SU-DHL-6 (cell line): ENCODE data around the gene LRRC46.

Experiments used
- EZH2phosphoT487 ChIP-seq: fragments of 200-600 bp; sonication (generic), shearing (Covaris generic); conservative IDR thresholded peaks from 2 replicates; pipeline ENCODE4 v1.6.1; 2018; ENCODE audit warnings: mild to moderate bottlenecking, antibody characterized with exemption, low read length, moderate library complexity, mixed read lengths
- TF ChIP-seq, protein P1 (sequence below): fragments of 200-600 bp; sonication (generic); IDR thresholded peaks from one replicate; pipeline ENCODE4 v1.5.1; 2017; ENCODE audit warnings: antibody characterized with exemption, mild to moderate bottlenecking, low read length, moderate library complexity; ENCODE audit not compliant: insufficient read depth, poor library complexity, severe bottlenecking

DNA sequence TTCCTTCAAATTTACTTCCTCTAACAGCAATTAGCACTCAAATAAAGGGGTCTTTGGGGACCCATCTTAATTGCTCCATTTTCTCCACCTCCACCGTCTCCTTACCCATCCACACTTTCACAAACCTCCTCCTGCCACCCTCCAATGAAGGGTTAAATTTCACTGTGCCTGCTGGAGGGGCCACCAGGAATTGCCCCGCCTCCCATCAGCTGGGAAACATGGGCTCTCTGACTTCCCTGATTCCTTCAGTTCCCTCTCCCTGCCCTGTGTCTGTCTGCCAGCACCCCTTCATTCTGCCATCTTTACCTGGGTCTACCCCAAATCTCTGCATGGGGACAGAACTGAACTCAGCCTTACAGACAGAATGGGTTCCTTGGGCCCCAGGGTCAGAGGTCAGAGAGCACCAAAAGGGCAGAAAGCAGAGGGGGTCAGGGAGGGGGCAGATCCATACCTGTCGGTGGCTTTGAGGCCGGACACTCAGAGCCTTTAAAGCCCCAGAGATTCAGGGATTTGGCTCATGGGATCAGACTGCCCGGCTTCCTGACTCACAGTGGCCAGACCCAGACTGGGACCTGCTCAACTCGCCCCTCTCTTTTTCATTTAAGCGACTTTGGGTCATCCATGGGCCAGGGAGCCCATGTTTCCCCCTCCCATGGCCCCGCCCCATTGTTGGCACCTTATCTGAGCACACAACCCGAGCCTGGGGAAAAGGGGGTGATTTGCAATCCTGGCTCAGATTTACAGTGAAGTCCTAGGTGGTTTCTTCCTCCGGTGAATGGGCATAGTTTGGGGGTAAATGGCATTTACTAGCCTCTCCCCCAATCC, 46.9 kb downstream of the LRRC46 start:
- TF ChIP-seq, protein P1, sequence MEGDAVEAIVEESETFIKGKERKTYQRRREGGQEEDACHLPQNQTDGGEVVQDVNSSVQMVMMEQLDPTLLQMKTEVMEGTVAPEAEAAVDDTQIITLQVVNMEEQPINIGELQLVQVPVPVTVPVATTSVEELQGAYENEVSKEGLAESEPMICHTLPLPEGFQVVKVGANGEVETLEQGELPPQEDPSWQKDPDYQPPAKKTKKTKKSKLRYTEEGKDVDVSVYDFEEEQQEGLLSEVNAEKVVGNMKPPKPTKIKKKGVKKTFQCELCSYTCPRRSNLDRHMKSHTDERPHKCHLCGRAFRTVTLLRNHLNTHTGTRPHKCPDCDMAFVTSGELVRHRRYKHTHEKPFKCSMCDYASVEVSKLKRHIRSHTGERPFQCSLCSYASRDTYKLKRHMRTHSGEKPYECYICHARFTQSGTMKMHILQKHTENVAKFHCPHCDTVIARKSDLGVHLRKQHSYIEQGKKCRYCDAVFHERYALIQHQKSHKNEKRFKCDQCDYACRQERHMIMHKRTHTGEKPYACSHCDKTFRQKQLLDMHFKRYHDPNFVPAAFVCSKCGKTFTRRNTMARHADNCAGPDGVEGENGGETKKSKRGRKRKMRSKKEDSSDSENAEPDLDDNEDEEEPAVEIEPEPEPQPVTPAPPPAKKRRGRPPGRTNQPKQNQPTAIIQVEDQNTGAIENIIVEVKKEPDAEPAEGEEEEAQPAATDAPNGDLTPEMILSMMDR = no peak
- no peak for TF ChIP-seq EZH2phosphoT487
